DND-41 (cell line): ENCODE results near the gene PSD2.

Experiments used
- ATAC-seq: fragments of 200-7000 bp; cut with Tn5 transposase; 3 replicates; pipeline ENCODE4 v1.9.1; 2021; ENCODE audit warnings: low read depth; ENCODE audit not compliant: insufficient read depth
- DNase-seq: peaks from one replicate; pipeline ENCODE4 v3.0.0-alpha.2; 2020
- H2AFZ ChIP-seq: 2 replicates; pipeline ENCODE4 v1.6.0; 2012; ENCODE audit warnings: low read depth, low read length
- H3K27ac ChIP-seq: 2 replicates; pipeline ENCODE4 v1.5.1; 2012; ENCODE audit warnings: low read length, inconsistent platforms
- H3K27me3 ChIP-seq: fragments of 200-600 bp; sonication (generic); 2 replicates; pipeline ENCODE4 v1.6.0; 2012; ENCODE audit warnings: low read length, mild to moderate bottlenecking, inconsistent platforms; ENCODE audit not compliant: insufficient read depth, poor library complexity
- H3K36me3 ChIP-seq: 2 replicates; pipeline ENCODE4 v1.5.1; 2012; ENCODE audit warnings: low read length, inconsistent platforms; ENCODE audit not compliant: insufficient read depth
- H3K4me1 ChIP-seq: 2 replicates; pipeline ENCODE4 v1.5.1; 2012; ENCODE audit warnings: mild to moderate bottlenecking, low read length; ENCODE audit not compliant: insufficient read depth
- H3K4me2 ChIP-seq: 2 replicates; pipeline ENCODE4 v1.6.0; 2012; ENCODE audit warnings: mild to moderate bottlenecking, moderate library complexity, low read length, inconsistent platforms; ENCODE audit not compliant: insufficient read depth
- H3K4me3 ChIP-seq, 2 experiments: fragments of 200-600 bp in 1 of 2; shearing (Covaris generic) in 1 of 2; 2 replicates each; pipeline ENCODE4 v1.5.1; 2012 to 2016; ENCODE audit warnings: inconsistent platforms in 2 of 2, low read length in 2 of 2, mild to moderate bottlenecking in 2 of 2, low read depth in 1 of 2, moderate library complexity in 1 of 2
- H3K79me2 ChIP-seq: 2 replicates; pipeline ENCODE4 v1.6.0; 2012; ENCODE audit warnings: low read length, inconsistent platforms; ENCODE audit not compliant: insufficient read depth
- H3K9ac ChIP-seq: 2 replicates; pipeline ENCODE4 v1.6.0; 2012; ENCODE audit warnings: low read depth, mild to moderate bottlenecking, inconsistent platforms, low read length, moderate library complexity
- H3K9me3 ChIP-seq: 2 replicates; pipeline ENCODE4 v1.5.1; 2012; ENCODE audit warnings: low read length, moderate library complexity, mild to moderate bottlenecking, inconsistent platforms; ENCODE audit not compliant: insufficient read depth, severe bottlenecking
- H4K20me1 ChIP-seq: 2 replicates; pipeline ENCODE4 v1.6.0; 2012; ENCODE audit warnings: low read length; ENCODE audit not compliant: insufficient read depth
- CTCF ChIP-seq: IDR thresholded peaks from 2 replicates; pipeline ENCODE4 v1.5.1; 2012; ENCODE audit warnings: borderline replicate concordance, low read length, moderate library complexity, mild to moderate bottlenecking; ENCODE audit not compliant: poor library complexity, severe bottlenecking; ENCODE audit errors: extremely low read depth
- EZH2 ChIP-seq: IDR thresholded peaks from 3 replicates; pipeline ENCODE4 v1.6.1; 2012; ENCODE audit warnings: borderline replicate concordance, low read depth, mild to moderate bottlenecking, moderate library complexity, low read length, inconsistent platforms; ENCODE audit not compliant: severe bottlenecking

PSD2 gene

GRCh38 chr5:139757727-139758509, 37.7 kb upstream of the PSD2 start:
- H2AFZ ChIP-seq = no peak overlapping the region
- H3K4me3 ChIP-seq = no peak overlapping the region
- no peaks in the 10 kb centered on the region; the same call in 1 of the 2 replicates for H4K20me1 ChIP-seq
- no peaks in the 10 kb centered on the region for H3K36me3 ChIP-seq
- no peak overlapping the region for H3K27ac ChIP-seq
- no peaks in the 10 kb centered on the region for H3K27me3 ChIP-seq
- ATAC-seq = peak; percentile 29; the same call in 1 of the 3 replicates
- H3K9me3 ChIP-seq = no peaks in the 10 kb centered on the region
- no peaks in the 10 kb centered on the region for H3K79me2 ChIP-seq
- no peak for DNase-seq
- no peak overlapping the region for H3K9ac ChIP-seq
- H3K4me1 ChIP-seq = peaks cover 13% of the 10 kb centered on the region
- H3K4me2 ChIP-seq = no peak overlapping the region
- TF ChIP-seq CTCF (no peak), EZH2 (no peak)

GRCh38 chr5:139758510-139759075, 37.0 kb upstream of the PSD2 start:
- ATAC-seq = peak; percentile 42; the same call in 1 of the 3 replicates
- no peak overlapping the region for H2AFZ ChIP-seq
- H3K4me3 ChIP-seq = no peak overlapping the region
- no peaks in the 10 kb centered on the region; the same call in 1 of the 2 replicates for H4K20me1 ChIP-seq
- no peak overlapping the region for H3K9ac ChIP-seq
- H3K27ac ChIP-seq = no peak overlapping the region
- H3K79me2 ChIP-seq = no peaks in the 10 kb centered on the region
- no peak for DNase-seq
- TF ChIP-seq EZH2 = no peak
- no peak for TF ChIP-seq CTCF
- peaks cover 13% of the 10 kb centered on the region for H3K4me1 ChIP-seq
- no peaks in the 10 kb centered on the region for H3K9me3 ChIP-seq
- no peaks in the 10 kb centered on the region for H3K27me3 ChIP-seq
- H3K36me3 ChIP-seq = no peaks in the 10 kb centered on the region
- H3K4me2 ChIP-seq = no peak overlapping the region

GRCh38 chr5:139759219-139759721, 36.3 kb upstream of the PSD2 start:
- no peak overlapping the region for H3K4me3 ChIP-seq
- H3K79me2 ChIP-seq = no peaks in the 10 kb centered on the region
- H3K27ac ChIP-seq = no peak overlapping the region
- no peak overlapping the region for H3K9ac ChIP-seq
- H3K36me3 ChIP-seq = no peaks in the 10 kb centered on the region
- peaks cover 13% of the 10 kb centered on the region for H3K4me1 ChIP-seq
- no peaks in the 10 kb centered on the region; the same call in 1 of the 2 replicates for H4K20me1 ChIP-seq
- no peak for ATAC-seq
- H2AFZ ChIP-seq = no peak overlapping the region
- DNase-seq = no peak
- no peaks in the 10 kb centered on the region for H3K27me3 ChIP-seq
- H3K4me2 ChIP-seq = no peak overlapping the region
- no peak for TF ChIP-seq EZH2
- no peak for TF ChIP-seq CTCF
- H3K9me3 ChIP-seq = no peaks in the 10 kb centered on the region
